GM12891 (cell line): ENCODE measurements around the gene NRTN.

ENCODE experiments used
- SPI1 ChIP-seq: IDR thresholded peaks from 2 replicates; pipeline ENCODE4 v1.6.1; 2011; ENCODE audit warnings: low read depth, low read length, control low read depth
- TAF1 ChIP-seq: IDR thresholded peaks from 2 replicates; pipeline ENCODE4 v1.6.1; 2011; ENCODE audit warnings: low read depth, low read length, control low read depth

DNA sequence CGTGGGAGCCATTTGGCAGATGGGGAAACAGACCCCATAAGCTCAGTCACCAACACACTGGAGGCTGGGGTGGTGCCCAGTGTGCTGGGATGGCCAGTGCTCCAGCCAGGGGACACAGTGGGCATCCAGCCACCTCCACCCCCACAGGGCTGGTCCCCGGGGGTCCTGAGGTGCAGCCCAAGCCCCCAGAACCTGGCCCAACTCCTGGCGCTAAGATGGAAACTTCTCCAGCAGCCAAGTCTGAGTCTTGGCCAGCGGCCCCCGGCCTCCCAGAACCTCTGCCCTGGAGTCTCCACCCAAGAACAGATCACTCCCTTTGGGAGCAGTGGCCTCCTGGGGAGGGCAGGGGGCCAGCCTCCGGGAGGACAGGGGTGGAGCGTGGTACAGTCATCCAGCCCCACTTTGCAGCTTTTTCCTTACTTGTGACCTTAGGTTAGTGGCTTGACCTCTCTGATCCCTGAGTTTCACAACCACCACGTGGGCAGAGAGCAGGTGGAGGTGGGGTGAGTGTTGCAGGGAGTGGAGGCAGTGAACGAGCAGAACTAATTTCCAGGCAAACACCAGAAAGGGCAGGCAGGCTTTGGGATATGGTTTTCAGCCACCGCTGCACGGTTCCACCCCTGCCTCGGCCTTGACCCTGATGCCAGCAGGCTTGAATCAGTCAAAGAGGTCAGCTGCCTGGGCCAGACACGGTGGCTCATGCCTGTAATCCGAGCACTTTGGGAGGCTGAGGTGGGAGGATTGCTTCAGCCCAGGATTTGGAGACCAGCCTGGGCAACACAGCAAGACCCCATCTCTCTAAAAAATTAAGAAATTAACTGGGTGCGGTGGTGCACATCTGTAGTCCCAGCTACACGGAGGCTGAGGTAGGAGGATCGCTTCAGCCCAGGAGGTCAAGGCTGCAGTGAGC lies 4.3 kb upstream of the NRTN start:
- no peak for TF ChIP-seq TAF1
- TF ChIP-seq SPI1 = no peak
